Smooth muscle cell (in vitro differentiated cells): ENCODE results near the gene SSBP3. TPM values are rescaled to one million over a fixed set of nuclear protein-coding genes. Genes with fewer than 3 reads are reported as not detected.
A peak's percentile ranks its signal among the peaks of the same experiment; 100 is the strongest.

Source experiments
- DNase-seq: peaks from one replicate; lab custom pipeline; 2025; ENCODE audit not compliant: unreplicated experiment; lab: John Stamatoyannopoulos, UW
- H2AFZ ChIP-seq: fragments of 200-600 bp; sonication (generic); 2 replicates; pipeline ENCODE4 v1.6.0; 2016; ENCODE audit warnings: antibody characterized with exemption, low read depth, mild to moderate bottlenecking
- H3F3A ChIP-seq: fragments of 200-600 bp; sonication (generic); 2 replicates; pipeline ENCODE4 v1.6.0; 2017; ENCODE audit warnings: antibody characterized with exemption, low read depth
- H3K27ac ChIP-seq: fragments of 200-600 bp; sonication (generic); 2 replicates; pipeline ENCODE4 v1.5.1; 2016; ENCODE audit warnings: low read depth, mild to moderate bottlenecking
- H3K27me3 ChIP-seq: fragments of 200-600 bp; sonication (generic); 2 replicates; pipeline ENCODE4 v1.6.1; 2016; ENCODE audit warnings: low read depth, mild to moderate bottlenecking
- H3K36me3 ChIP-seq: fragments of 200-600 bp; sonication (generic); 2 replicates; pipeline ENCODE4 v1.5.1; 2016; ENCODE audit warnings: low read depth
- H3K4me1 ChIP-seq: fragments of 200-600 bp; sonication (generic); 2 replicates; pipeline ENCODE4 v1.5.1; 2016; ENCODE audit warnings: low read depth
- H3K4me2 ChIP-seq: fragments of 200-600 bp; sonication (generic); 2 replicates; pipeline ENCODE4 v1.6.0; 2016; ENCODE audit warnings: mild to moderate bottlenecking
- H3K4me3 ChIP-seq: fragments of 200-600 bp; sonication (generic); 2 replicates; pipeline ENCODE4 v1.5.1; 2016; ENCODE audit warnings: mild to moderate bottlenecking
- H3K79me2 ChIP-seq: fragments of 200-600 bp; sonication (generic); 2 replicates; pipeline ENCODE4 v1.6.0; 2016; ENCODE audit warnings: low read depth, mild to moderate bottlenecking
- H3K9ac ChIP-seq: fragments of 200-600 bp; sonication (generic); 2 replicates; pipeline ENCODE4 v1.6.0; 2016; ENCODE audit warnings: low read depth
- H3K9me3 ChIP-seq: fragments of 200-600 bp; sonication (generic); replicated peaks from 2 replicates; pipeline ENCODE4 v1.5.1; 2016; ENCODE audit warnings: low read depth
- H4K20me1 ChIP-seq: fragments of 200-600 bp; sonication (generic); 2 replicates; pipeline ENCODE4 v1.6.0; 2016; ENCODE audit warnings: low read depth
- WGBS: methylation state at CpG from one replicate; pipeline ENCODE4 v1.1.7; 2016; ENCODE audit warnings: low lambda C conversion rate; 5-methylcytosine and 5-hydroxymethylcytosine counted together
- polyA plus RNA-seq: library from polyadenylated mRNA; unstranded; fragments of >200 nt; fragmentation: Nextera tagmentation; extraction: Ambion mirVana; gene quantifications from 2 replicates; pipeline ENCODE4 v1.2.1, GENCODE V29; 2016
- total RNA-seq: library from RNA; depleted of rRNA; stranded (reverse); fragments of >200 nt; gene quantifications from 2 replicates; pipeline ENCODE4 v1.2.3, GENCODE V29; 2014
- TF ChIP-seq, protein P1 (sequence below): fragments of 200-600 bp; sonication (generic); IDR thresholded peaks from 2 replicates; pipeline ENCODE4 v1.5.1; 2017; ENCODE audit warnings: borderline replicate concordance, mild to moderate bottlenecking, antibody characterized with exemption; ENCODE audit not compliant: insufficient read depth, poor library complexity, severe bottlenecking

Gene SSBP3
- total and polyA plus RNA-seq, 2 experiments from 2014 or later = 26.5 to 30.1 TPM

DNA sequence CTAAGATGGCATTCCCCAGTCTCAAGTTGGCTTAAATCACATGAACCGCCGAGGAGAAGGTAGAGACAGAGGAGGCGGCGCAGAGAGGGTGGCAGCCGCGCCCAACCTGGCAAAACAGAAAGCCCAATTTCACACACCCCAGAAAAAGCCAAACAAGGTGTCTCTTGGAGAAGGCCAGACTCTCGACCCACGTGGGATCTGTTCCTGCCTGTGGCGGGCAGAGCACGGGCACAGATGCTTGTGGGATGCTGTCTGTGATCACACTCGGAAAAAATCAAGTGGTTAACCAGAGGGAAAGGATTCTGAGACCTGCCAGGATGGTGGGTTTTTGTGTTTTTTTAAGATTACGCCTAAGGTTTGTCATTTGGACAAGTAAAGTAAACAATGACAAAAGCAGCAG lies 125.5 kb downstream of the SSBP3 start:
- 73% methylated on average over 12 of the region's 12 CpGs for WGBS
- DNase-seq = no peak

DNA sequence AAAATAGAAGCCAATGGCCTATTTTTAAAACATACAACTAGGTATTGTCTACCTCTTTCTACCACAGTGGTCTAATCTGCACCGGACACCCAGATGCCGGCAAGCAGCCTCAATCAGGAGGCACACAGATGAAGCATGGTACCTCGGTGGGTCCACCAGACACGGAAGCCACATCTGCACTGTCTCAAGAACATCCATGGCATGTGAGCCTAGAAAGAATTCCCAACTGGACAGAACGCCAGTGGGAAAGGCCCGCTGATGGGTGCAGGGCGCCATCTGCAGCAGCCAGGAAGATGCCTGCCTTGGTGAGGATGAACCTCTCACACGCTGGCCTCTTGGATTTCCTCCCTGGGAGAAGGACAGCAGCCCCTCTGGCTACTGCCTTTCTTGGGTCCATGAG lies 126.7 kb downstream of the SSBP3 start:
- Histone ChIP-seq H3F3A (peaks cover 6% of the 10 kb centered on the region), H3K9me3 (no peaks in the 10 kb centered on the region), H3K4me1 (peaks cover 8% of the 10 kb centered on the region), H3K27me3 (no peaks in the 10 kb centered on the region), H4K20me1 (peaks cover 66% of the 10 kb centered on the region), H3K9ac (no peak overlapping the region), H3K36me3 (no peaks in the 10 kb centered on the region), H2AFZ (no peak overlapping the region), H3K79me2 (peaks cover 61% of the 10 kb centered on the region), H3K4me3 (no peak overlapping the region), H3K27ac (peak overlapping the region; percentile 65), H3K4me2 (peak overlapping the region; percentile 61)
- TF ChIP-seq, protein P1, sequence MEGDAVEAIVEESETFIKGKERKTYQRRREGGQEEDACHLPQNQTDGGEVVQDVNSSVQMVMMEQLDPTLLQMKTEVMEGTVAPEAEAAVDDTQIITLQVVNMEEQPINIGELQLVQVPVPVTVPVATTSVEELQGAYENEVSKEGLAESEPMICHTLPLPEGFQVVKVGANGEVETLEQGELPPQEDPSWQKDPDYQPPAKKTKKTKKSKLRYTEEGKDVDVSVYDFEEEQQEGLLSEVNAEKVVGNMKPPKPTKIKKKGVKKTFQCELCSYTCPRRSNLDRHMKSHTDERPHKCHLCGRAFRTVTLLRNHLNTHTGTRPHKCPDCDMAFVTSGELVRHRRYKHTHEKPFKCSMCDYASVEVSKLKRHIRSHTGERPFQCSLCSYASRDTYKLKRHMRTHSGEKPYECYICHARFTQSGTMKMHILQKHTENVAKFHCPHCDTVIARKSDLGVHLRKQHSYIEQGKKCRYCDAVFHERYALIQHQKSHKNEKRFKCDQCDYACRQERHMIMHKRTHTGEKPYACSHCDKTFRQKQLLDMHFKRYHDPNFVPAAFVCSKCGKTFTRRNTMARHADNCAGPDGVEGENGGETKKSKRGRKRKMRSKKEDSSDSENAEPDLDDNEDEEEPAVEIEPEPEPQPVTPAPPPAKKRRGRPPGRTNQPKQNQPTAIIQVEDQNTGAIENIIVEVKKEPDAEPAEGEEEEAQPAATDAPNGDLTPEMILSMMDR = no peak
- DNase-seq = no peak
- WGBS = 96% methylated on average over 8 of the region's 8 CpGs

More for the DNA sequence above, 125.5 kb downstream of the SSBP3 start:
- Histone ChIP-seq H3K27ac (peak overlapping the region; percentile 72), H3K4me3 (no peak overlapping the region), H3F3A (peaks cover 6% of the 10 kb centered on the region), H3K9me3 (no peaks in the 10 kb centered on the region), H3K79me2 (peaks cover 71% of the 10 kb centered on the region), H3K9ac (no peak overlapping the region), H4K20me1 (peaks cover 68% of the 10 kb centered on the region), H3K36me3 (no peaks in the 10 kb centered on the region), H3K4me2 (peak overlapping the region; percentile 50), H3K27me3 (no peaks in the 10 kb centered on the region), H3K4me1 (peaks cover 13% of the 10 kb centered on the region), H2AFZ (no peak overlapping the region)
- TF ChIP-seq, protein P1 = no peak

DNA sequence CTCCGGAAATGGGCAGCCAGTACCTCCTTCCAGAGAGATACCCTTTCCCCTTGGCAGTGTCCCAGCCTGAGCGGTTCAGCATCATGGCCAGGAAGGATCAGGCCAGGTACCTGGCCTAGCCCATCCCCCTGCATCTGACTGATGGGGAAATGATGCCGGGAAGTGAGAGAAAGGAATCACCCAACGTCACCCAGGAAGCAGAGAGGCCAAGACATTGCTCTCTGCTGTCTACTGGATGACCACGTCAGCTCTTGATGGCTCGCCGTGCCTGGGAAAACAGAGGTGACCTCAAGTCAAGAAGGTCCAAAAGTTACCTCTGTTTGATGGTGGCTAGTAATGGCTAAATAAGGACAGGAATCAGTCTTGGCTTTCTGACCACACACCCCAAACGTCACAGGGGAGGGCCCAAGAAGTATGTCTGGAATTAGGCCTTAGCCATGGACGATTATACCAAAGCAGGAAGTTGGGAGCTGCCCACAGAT lies 127.2 kb downstream of the SSBP3 start:
- Histone ChIP-seq H3K36me3 (no peaks in the 10 kb centered on the region), H3K4me1 (peaks cover 13% of the 10 kb centered on the region), H3K79me2 (peaks cover 60% of the 10 kb centered on the region), H4K20me1 (peaks cover 67% of the 10 kb centered on the region), H3K4me3 (no peak overlapping the region), H3K27ac (peak overlapping the region; percentile 65), H3K9me3 (no peaks in the 10 kb centered on the region), H3F3A (peaks cover 6% of the 10 kb centered on the region), H3K9ac (peak overlapping the region; percentile 14), H3K27me3 (no peaks in the 10 kb centered on the region), H2AFZ (no peak overlapping the region), H3K4me2 (peak overlapping the region; percentile 61)
- DNase-seq = no peak
- TF ChIP-seq, protein P1 = no peak
- 66% methylated on average over 9 of the region's 9 CpGs for WGBS

DNA sequence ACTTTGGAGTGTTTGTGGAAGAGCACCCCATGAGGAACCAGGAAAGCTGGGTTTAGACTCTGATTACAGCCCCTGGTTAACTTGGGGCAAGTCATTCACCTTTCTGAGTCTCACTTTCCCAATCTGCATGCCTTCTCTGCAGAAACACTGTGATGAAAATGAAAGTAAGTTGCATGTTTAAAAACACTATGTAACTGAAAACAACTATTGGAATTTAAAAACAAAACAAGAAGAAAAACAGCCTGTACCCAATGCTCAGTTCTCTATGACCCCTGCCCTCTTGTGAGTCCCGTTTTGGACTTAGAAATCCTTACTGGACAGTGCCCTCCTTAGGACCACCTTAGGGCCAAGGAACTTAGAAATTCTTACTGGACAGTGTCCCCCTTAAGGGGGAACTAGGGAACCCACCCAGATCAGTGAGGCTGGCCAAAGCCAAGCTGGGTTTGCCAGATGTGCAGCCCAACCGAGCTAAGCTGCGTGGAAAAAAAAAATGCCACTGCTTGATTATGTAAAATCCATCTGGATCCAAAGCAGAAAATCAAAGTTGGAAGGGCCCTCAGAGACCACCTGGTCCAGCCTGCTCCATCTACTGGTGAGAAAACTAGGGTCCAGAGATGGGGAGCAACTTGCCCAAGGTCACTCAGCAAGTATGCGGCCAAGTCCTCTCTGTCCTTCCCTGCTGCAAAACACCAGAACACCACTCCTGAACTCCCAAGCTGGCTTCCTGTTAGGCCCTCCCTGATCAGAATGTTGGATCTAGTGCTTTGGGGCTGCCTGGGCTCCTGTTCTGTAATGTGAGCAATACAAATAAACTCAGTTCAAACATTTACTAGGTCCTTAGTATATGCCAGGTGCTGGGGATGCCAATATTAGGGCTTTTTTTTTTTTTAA lies 128.5 kb downstream of the SSBP3 start:
- no peak overlapping the region for H3K27ac ChIP-seq
- H3K36me3 ChIP-seq = no peaks in the 10 kb centered on the region
- no peak for DNase-seq

More for the DNA sequence above, 128.5 kb downstream of the SSBP3 start:
- peaks cover 6% of the 10 kb centered on the region for H3F3A ChIP-seq
- TF ChIP-seq, protein P1 = no peak
- H3K9ac ChIP-seq = no peak overlapping the region
- H3K79me2 ChIP-seq = peaks cover 48% of the 10 kb centered on the region
- peaks cover 66% of the 10 kb centered on the region for H4K20me1 ChIP-seq
- H3K4me3 ChIP-seq = no peak overlapping the region
- no peaks in the 10 kb centered on the region for H3K9me3 ChIP-seq
- peaks cover 16% of the 10 kb centered on the region for H3K4me1 ChIP-seq
- no peak overlapping the region for H3K4me2 ChIP-seq
- 87% methylated on average over 4 of the region's 4 CpGs for WGBS
- no peak overlapping the region for H2AFZ ChIP-seq
- H3K27me3 ChIP-seq = no peaks in the 10 kb centered on the region
